SK-N-SH (cell line): ENCODE measurements around the gene CREB5.

ENCODE experiments used
- CTCF ChIP-seq: fragments of 200-600 bp; sonication (generic); IDR thresholded peaks from 2 replicates; pipeline ENCODE4 v1.6.1; 2017; ENCODE audit warnings: antibody characterized with exemption, mild to moderate bottlenecking, moderate library complexity
- EZH2phosphoT487 ChIP-seq: fragments of 200-600 bp; sonication (generic); IDR thresholded peaks from 2 replicates; pipeline ENCODE4 v1.6.1; 2017; ENCODE audit warnings: low read depth, mixed run types, mild to moderate bottlenecking, antibody characterized with exemption, moderate library complexity, borderline replicate concordance
- IRF3 ChIP-seq: fragments of 150-350 bp; IDR thresholded peaks from 2 replicates; pipeline ENCODE4 v1.6.1; 2016; ENCODE audit warnings: mild to moderate bottlenecking, low read depth, low read length
- MAX ChIP-seq: IDR thresholded peaks from 2 replicates; pipeline ENCODE4 v1.4.0; 2012; ENCODE audit warnings: low read depth
- MEF2A ChIP-seq: IDR thresholded peaks from 2 replicates; pipeline ENCODE4 v1.4.0; 2012; ENCODE audit warnings: low read depth, borderline replicate concordance
- POLR2AphosphoS5 ChIP-seq: IDR thresholded peaks from 2 replicates; pipeline ENCODE4 v1.6.1; 2012; ENCODE audit warnings: low read depth, low read length
- RFX5 ChIP-seq: IDR thresholded peaks from 2 replicates; pipeline ENCODE4 v1.6.1; 2012; ENCODE audit warnings: mild to moderate bottlenecking, improper control_type of control experiment, low read length
- TCF12 ChIP-seq: IDR thresholded peaks from 2 replicates; pipeline ENCODE4 v1.4.0; 2012
- ZBTB33 ChIP-seq: IDR thresholded peaks from 2 replicates; pipeline ENCODE4 v1.4.0; 2012; ENCODE audit warnings: low read depth, borderline replicate concordance

- TF ChIP-seq IRF3, result no peak
- no peak for TF ChIP-seq EZH2phosphoT487
- TF ChIP-seq RFX5, result no peak
- TF ChIP-seq MEF2A, result no peak
- TF ChIP-seq MAX, result no peak
- no peak for TF ChIP-seq CTCF
- TF ChIP-seq TCF12, result no peak
- TF ChIP-seq ZBTB33, result no peak
- no peak for TF ChIP-seq POLR2AphosphoS5
These were observed 2.1 kb downstream of the CREB5 start for GRCh38 chr7:28414453-28414852.
